B cell (primary cell): ENCODE measurements around the gene VWA1. TPM values are rescaled to one million over a fixed set of nuclear protein-coding genes. Genes with fewer than 3 reads are reported as not detected.

Source experiments
- ATAC-seq: fragments of 200-7000 bp; cut with Tn5 transposase; one replicate; pipeline ENCODE4 v1.10.0; 2021; ENCODE audit warnings: low read depth, mild to moderate bottlenecking, moderate number of reproducible peaks, moderate library complexity
- CTCF ChIA-PET: fragments of 350-600 bp; sonication (Branson Sonifier 250); formaldehyde crosslinking; loops from one replicate; lab custom pipeline; 2021; ENCODE audit warnings: antibody characterized with exemption, inconsistent platforms; lab: Charles Lee
- POLR2A ChIA-PET: fragments of 350-600 bp; sonication (Branson Sonifier 250); formaldehyde crosslinking; loops from one replicate; lab custom pipeline; 2021; ENCODE audit warnings: antibody characterized with exemption; lab: Charles Lee
- DNase-seq: peaks from one replicate; pipeline ENCODE4 v3.0.0; 2013
- H2AFZ ChIP-seq: 2 replicates; pipeline ENCODE4 v1.6.1; 2012; ENCODE audit warnings: mild to moderate bottlenecking, low read depth, low read length; ENCODE audit not compliant: insufficient read depth, poor library complexity, severe bottlenecking
- H3K27ac ChIP-seq, 2 donors: 1 replicate in 1 of 2; 2 replicates in 1 of 2; pipeline ENCODE4 v1.5.1; 2012 to 2013; ENCODE audit warnings: low read length in 2 of 2, mild to moderate bottlenecking in 2 of 2, moderate library complexity in 1 of 2
- H3K27me3 ChIP-seq, 4 experiments: fragments of 200-600 bp in 1 of 4; sonication (generic) in 1 of 4; replicated peaks in 1 of 4; 1 replicate in 2 of 4; 2 replicates in 2 of 4; pipeline versions ENCODE4 v1.6.1 to v1.7.0; 2013 to 2016; ENCODE audit warnings: low read length in 3 of 4, mild to moderate bottlenecking in 2 of 4, mixed read lengths in 1 of 4, moderate library complexity in 1 of 4; ENCODE audit not compliant: insufficient read depth in 4 of 4, control insufficient read depth in 3 of 4; ENCODE audit errors: control extremely low read depth in 1 of 4
- H3K36me3 ChIP-seq, 2 experiments: replicated peaks in 1 of 2; 1 replicate in 1 of 2; 2 replicates in 1 of 2; pipeline versions ENCODE4 v1.6.1 to v1.7.1; 2013; ENCODE audit warnings: low read length in 1 of 2; ENCODE audit not compliant: insufficient read depth in 2 of 2, control insufficient read depth in 1 of 2; ENCODE audit errors: control extremely low read depth in 1 of 2, extremely low read depth in 1 of 2
- H3K4me1 ChIP-seq, 2 donors: fragments of 200-600 bp in 1 of 2; sonication (generic) in 1 of 2; 1 replicate in 1 of 2; 2 replicates in 1 of 2; pipeline versions ENCODE4 v1.5.1 to v1.6.1; 2013 to 2017; ENCODE audit warnings: low read length in 2 of 2; ENCODE audit not compliant: control insufficient read depth in 2 of 2, insufficient read depth in 2 of 2
- H3K4me2 ChIP-seq: replicated peaks from 2 replicates; pipeline ENCODE3; 2012; ENCODE audit warnings: mild to moderate bottlenecking, low read depth, low read length; ENCODE audit not compliant: poor library complexity, severe bottlenecking
- H3K4me3 ChIP-seq, 5 experiments: fragments of 200-600 bp in 1 of 5; sonication (generic) in 1 of 5; 1 replicate in 3 of 5; 2 replicates in 2 of 5; pipeline versions ENCODE4 v1.5.1 to v1.7.0; 2011 to 2016; ENCODE audit warnings: low read length in 4 of 5, mild to moderate bottlenecking in 4 of 5, low read depth in 2 of 5, control low read depth in 1 of 5, moderate library complexity in 1 of 5; ENCODE audit not compliant: insufficient read depth in 1 of 5; ENCODE audit errors: control extremely low read depth in 1 of 5, extremely low read depth in 1 of 5
- H3K79me2 ChIP-seq: fragments of 200-600 bp; sonication (generic); one replicate; pipeline ENCODE4 v1.6.0; 2016; ENCODE audit warnings: low read length; ENCODE audit not compliant: control insufficient read depth, insufficient read depth
- H3K9ac ChIP-seq: fragments of 200-600 bp; sonication (generic); 2 replicates; pipeline ENCODE4 v1.6.1; 2017; ENCODE audit warnings: mild to moderate bottlenecking, low read length, moderate library complexity
- H3K9me3 ChIP-seq, 3 donors: one replicate each; pipeline versions ENCODE4 v1.6.1 to v1.7.1; 2013; ENCODE audit warnings: low read length in 2 of 3; ENCODE audit not compliant: control insufficient read depth in 2 of 3, insufficient read depth in 1 of 3; ENCODE audit errors: control extremely low read depth in 1 of 3
- H4K20me1 ChIP-seq: 2 replicates; pipeline ENCODE4 v1.6.0; 2012; ENCODE audit warnings: mild to moderate bottlenecking, low read length; ENCODE audit not compliant: insufficient read depth, control insufficient read depth, poor library complexity, severe bottlenecking
- H3K27ac Mint-ChIP-seq: one replicate; pipeline ENCODE4 v1.8.0; 2021; ENCODE audit warnings: mixed read lengths
- H3K27me3 Mint-ChIP-seq: one replicate; pipeline ENCODE4 v1.8.0; 2021; ENCODE audit warnings: mixed read lengths
- H3K4me1 Mint-ChIP-seq: one replicate; pipeline ENCODE4 v1.8.0; 2021; ENCODE audit warnings: mixed read lengths
- H3K4me3 Mint-ChIP-seq: one replicate; pipeline ENCODE4 v1.8.0; 2021; ENCODE audit warnings: mixed read lengths
- H3K9me3 Mint-ChIP-seq: one replicate; pipeline ENCODE4 v1.8.0; 2022; ENCODE audit warnings: mixed read lengths; ENCODE audit not compliant: insufficient read depth
- CTCF ChIP-seq: fragments of 200-600 bp; IDR thresholded peaks from one replicate; pipeline ENCODE4 v1.8.0; 2022; ENCODE audit warnings: antibody characterized with exemption, mild to moderate bottlenecking
- EZH2 ChIP-seq: IDR thresholded peaks from 2 replicates; pipeline ENCODE4 v1.6.1; 2012; ENCODE audit warnings: borderline replicate concordance, low read depth, mild to moderate bottlenecking, moderate library complexity, low read length; ENCODE audit not compliant: insufficient read depth, poor library complexity, severe bottlenecking
- WGBS: methylation state at CpG from one replicate; pipeline ENCODE4 v1.1.5; 2013; ENCODE audit warnings: missing lambda C conversion rate; ENCODE audit not compliant: insufficient coverage; 5-methylcytosine and 5-hydroxymethylcytosine counted together
- intact Hi-C: fragments of 100-400 bp; cut with micrococcal nuclease; formaldehyde crosslinking; loops from one replicate; pipeline ENCODE4 v1.10.0; 2022
- polyA plus RNA-seq: library from polyadenylated mRNA; depleted of rRNA; stranded (reverse); fragments of >200 nt; gene quantifications from 2 replicates; pipeline ENCODE4 v1.2.3, GENCODE V29; 2012
- total RNA-seq, 2 donors: library from RNA; stranded (reverse); fragments of 120-200 nt in 1 of 2; gene quantifications; 1 replicate in 1 of 2; 2 replicates in 1 of 2; pipeline versions ENCODE4 v1.2.3 to v1.2.4, GENCODE V29; 2013 to 2022

VWA1 gene
- total and polyA plus RNA-seq, 2 donors (not counting 1 experiment from before 2014, with no cell fraction given), result 0.09 TPM; not detected in 1

- H3K36me3 ChIP-seq, result no peaks in the 10 kb centered on the region
- H3K4me1 Mint-ChIP-seq, result peaks cover 3% of the 10 kb centered on the region
- ATAC-seq (no peak), DNase-seq (peak; percentile 31)
- no peaks in the 10 kb centered on the region for H3K9me3 Mint-ChIP-seq
- H3K79me2 ChIP-seq, result no peaks in the 10 kb centered on the region
- peaks cover 0 to 7% (median 0%) of the 10 kb centered on the region in 3 donors for H3K9me3 ChIP-seq
- intact Hi-C loops, result no loop called here
- ChIA-PET POLR2A (interaction anchor here (0.7 to 1.4 kb wide), 2 partner anchors 13 to 72 kb away, joined by 3 read pairs; no protein-coding TSS in a partner anchor), CTCF (no interaction called here)
- H4K20me1 ChIP-seq, result no peaks in the 10 kb centered on the region
- no peak for TF ChIP-seq CTCF
- no peak for TF ChIP-seq EZH2
- no peak overlapping the region for H3K27ac ChIP-seq
- WGBS, result 54% methylated on average over 33 of the region's 33 CpGs
- H2AFZ ChIP-seq, result no peak overlapping the region
- H3K4me2 ChIP-seq, result no peak overlapping the region
- no peak overlapping the region for H3K4me3 Mint-ChIP-seq
- no peak overlapping the region for H3K27ac Mint-ChIP-seq
- peaks cover 0 to 38% (median 6%) of the 10 kb centered on the region in 4 experiments for H3K27me3 ChIP-seq
- no peak overlapping the region for H3K4me3 ChIP-seq
- H3K4me1 ChIP-seq, result peaks cover 0 to 3% of the 10 kb centered on the region in 2 donors
- H3K9ac ChIP-seq, result no peak overlapping the region
- peaks cover 38% of the 10 kb centered on the region for H3K27me3 Mint-ChIP-seq
Observed at GRCh38 chr1:1425753-1426495, 9.6 kb upstream of the VWA1 start.

- Mint-ChIP-seq H3K4me3 (no peak overlapping the region), H3K4me1 (peaks cover 3% of the 10 kb centered on the region), H3K9me3 (no peaks in the 10 kb centered on the region), H3K27me3 (peaks cover 38% of the 10 kb centered on the region), H3K27ac (no peak overlapping the region)
- WGBS, result 7% methylated on average over 14 of the region's 19 CpGs
- no peak for ATAC-seq
- TF ChIP-seq CTCF (no peak), EZH2 (no peak)
- H3K4me1 ChIP-seq, result peaks cover 0 to 3% of the 10 kb centered on the region in 2 donors
- H3K79me2 ChIP-seq, result no peaks in the 10 kb centered on the region
- intact Hi-C loops, result no loop called here
- H3K36me3 ChIP-seq, result no peaks in the 10 kb centered on the region
- ChIA-PET CTCF (no interaction called here), POLR2A (no interaction called here)
- H3K27me3 ChIP-seq, result peaks cover 0 to 31% (median 5%) of the 10 kb centered on the region in 4 experiments
- H3K27ac ChIP-seq, result no peak overlapping the region
- no peaks in the 10 kb centered on the region for H4K20me1 ChIP-seq
- H3K9me3 ChIP-seq, result peaks cover 0 to 3% (median 0%) of the 10 kb centered on the region in 3 donors
- no peak overlapping the region for H3K4me3 ChIP-seq
- no peak overlapping the region for H3K9ac ChIP-seq
- DNase-seq, result peak; percentile 17
- H2AFZ ChIP-seq, result no peak overlapping the region
- peak overlapping the region; percentile 19 for H3K4me2 ChIP-seq
Observed at GRCh38 chr1:1426496-1427105, 8.9 kb upstream of the VWA1 start.
